ENCODE results near the gene SCN1B.
"Not testable (repeated sequence)": the region's sequence is repeated elsewhere in the genome, so short reads cannot be mapped to it uniquely, and the experiment has no call there.

The SCN1B gene

DNA sequence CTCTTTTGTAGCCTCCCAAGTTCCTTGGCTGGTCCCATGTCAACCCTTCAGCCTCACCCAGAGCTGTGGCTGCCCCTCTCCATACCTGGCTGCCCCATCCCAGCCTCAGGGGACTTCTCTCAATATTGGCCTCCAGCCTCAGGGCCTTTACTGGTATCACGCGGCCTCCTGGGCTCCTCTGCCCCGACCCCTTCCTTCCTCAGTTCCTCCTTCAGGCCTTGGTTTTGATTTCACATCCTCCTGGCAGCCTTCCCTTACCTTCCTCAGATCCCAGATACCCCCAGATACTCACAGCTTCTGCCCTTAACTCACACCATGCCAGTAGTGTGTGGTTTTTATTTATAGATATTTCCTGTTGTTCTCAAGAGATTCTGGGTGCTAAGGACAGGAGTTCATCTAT, 12.8 kb upstream of the SCN1B start:
- DNase-seq (ENCODE audit: low spot score), result no peak

DNA sequence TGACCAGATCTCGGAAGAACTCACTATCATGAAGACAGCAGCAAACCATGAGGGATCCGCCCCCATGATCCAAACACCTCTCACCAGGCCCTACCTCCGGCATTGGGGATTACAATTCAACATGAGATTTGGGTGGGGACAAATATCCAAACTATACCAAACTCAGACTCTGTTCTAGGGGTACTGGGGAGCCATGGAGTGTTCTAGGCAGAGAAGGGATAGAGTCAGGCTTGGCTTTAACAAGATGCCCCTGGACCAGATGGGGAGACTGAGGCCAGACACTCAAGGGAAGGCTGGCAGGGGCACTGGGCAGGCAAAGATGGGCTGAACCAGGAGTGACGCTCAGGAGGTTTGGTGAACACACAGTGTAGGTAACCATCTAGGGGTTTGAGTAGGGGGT, 11.9 kb upstream of the SCN1B start:
- no peak for DNase-seq (ENCODE audit: low spot score)

DNA sequence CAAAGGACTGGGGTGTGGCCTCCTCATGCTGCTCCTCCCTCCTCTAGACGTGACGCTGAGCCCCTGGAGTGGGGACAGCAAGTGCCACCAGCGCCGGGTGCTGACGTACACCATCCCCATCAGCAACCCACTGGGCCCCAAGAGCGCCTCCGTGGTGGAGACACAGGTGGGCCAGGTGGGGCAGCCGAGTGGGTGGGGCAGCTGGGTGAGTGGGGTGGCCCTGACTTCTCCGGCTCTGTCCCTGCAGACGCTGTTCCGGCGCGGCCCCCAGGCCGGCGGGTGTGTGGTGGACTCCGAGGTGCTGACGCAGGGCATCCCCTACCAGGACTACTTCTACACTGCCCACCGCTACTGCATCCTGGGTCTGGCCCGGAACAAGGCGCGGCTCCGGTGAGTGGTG, 11.1 kb upstream of the SCN1B start:
- no peak for DNase-seq (ENCODE audit: low spot score)

DNA sequence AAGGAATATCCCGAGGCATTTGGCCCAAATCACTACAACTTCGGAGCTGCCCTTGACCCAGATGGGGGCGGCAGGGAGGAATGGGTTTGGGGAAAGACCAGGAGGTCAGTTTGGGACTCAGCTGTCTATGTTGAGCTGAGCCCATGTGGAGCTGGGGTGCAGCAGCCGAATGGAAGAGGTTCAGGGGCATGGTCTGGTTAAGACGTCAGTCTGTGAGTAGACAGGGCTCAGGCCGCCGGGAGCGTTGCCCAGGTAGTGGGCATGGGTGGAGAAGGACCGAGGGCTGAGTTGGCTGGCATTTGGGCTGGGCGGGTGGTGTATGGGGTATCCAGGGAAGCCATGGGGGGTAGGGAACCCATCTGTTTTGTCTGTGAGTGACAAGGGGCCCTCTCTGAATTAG, 9.3 kb upstream of the SCN1B start:
- DNase-seq (ENCODE audit: low spot score), result no peak

DNA sequence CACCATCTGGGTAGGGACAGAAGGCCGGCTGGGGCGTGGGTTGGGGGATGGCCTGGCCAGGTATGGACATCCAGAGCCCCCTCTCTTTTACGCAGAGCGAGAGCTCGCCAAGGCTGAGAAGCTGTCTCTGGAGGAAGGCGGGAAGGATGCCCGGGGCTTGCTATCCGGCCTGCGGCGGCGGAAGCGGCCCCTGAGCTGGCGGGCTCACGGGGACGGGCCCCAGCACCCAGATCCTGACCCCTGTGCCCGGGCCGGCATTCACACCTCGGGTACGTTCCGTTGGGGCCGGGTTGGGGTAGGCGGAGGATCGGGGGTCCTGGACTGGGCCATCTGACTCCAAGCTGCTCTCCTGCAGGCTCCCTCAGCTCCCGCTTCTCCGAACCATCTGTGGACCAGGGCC, 8.7 kb upstream of the SCN1B start:
- no peak for DNase-seq (ENCODE audit: low spot score)

DNA sequence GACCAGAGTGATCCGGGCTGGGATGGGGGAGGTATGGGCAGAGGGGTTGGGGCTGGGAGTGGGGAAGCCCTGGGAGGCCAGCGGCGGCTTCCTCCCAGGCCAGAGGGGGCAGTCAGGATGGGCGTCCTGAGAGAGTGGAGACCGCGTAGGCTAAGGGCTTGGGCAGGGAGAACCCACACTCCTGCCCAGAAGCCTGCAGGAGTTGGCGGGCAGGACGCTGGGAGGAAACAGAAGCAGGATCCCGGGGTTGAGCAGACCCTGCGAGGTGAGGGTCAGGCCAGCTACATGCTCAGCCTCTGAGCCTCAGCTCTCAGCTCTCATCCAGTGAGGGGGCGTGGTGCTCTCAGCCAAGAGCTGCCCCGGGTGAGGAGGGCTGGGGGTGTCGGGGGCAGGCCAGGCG, 7.8 kb upstream of the SCN1B start:
- DNase-seq (ENCODE audit: low spot score), result no peak

DNA sequence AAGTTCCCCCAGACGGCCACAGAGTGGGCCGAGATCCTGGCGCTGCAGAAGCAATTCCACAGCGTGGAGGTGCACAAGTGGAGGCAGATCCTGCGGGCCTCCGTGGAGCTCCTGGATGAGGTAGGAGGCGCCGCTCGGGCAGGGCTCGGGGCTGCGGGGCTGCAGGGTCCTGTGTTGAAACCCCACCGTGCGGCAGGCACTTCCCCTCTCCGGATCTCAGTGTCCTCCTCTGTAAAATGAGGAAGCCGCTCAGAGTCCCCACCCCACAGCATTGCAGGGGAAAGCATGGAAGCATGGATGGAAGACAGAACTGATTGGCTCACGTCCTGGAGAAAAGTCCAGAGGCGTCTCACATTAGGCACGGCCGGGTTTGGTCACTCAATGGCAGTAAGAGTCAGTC, 6.8 kb upstream of the SCN1B start:
- DNase-seq (ENCODE audit: low spot score), result no peak

DNA sequence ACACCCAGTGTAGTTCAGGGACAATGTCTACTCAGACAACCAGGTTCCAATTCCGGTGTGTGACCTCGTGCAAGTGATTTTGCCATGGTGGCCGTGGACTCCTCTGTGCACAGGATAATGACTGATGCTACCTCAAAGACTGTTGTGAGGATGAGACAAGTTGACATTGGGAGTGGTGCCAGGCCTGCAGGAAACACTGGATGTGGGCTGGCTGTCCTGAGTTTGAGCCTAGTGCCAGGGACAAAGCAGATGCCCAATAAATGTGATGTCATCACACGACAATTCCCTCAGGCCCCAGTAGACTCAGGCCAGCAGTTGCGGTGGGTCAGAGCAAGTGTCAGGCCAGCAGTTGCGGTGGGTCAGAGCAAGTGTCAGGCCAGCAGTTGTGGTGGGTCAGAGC, 6.2 kb upstream of the SCN1B start:
- DNase-seq (ENCODE audit: low spot score), result no peak

DNA sequence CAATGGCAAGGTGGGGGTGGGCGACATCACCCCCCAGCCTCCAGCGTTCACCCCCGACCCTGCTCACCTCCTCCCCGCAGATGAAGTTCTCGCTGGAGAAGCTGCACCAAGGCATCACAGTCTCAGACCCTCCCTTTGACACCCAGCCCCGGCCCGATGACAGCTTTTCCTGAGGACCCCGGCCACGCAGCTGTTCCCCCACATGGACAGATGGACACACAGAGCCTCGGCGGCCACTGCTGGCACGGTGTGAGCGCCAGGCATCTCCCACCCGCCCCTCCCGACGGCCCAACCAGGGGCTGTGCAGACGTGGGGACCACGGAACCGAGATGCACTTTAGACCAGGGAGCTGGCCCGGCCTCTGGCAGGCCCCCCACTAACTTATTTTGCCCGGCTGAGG, 4.3 kb upstream of the SCN1B start:
- no peak for DNase-seq (ENCODE audit: low spot score)

DNA sequence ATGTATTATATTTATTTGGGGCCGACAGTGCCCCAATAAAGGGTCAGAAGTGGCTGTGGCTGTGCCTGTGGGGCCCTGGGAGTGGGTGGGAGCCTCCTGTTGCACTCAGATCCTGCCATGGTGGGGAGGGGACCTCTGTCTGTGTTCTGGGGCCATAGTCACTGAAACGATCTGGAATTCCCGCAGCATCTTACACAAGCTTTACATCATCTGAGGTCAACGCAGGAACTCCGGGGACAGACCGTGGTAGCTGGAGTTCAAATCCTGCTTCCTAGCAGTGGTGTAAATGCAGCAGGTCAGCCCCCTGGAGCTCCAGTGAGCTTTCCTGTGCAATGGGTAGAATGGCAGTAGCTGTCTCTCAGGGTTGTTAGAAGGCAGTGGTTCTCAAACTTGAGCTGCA, 3.9 kb upstream of the SCN1B start:
- no peak for DNase-seq (ENCODE audit: low spot score)

DNA sequence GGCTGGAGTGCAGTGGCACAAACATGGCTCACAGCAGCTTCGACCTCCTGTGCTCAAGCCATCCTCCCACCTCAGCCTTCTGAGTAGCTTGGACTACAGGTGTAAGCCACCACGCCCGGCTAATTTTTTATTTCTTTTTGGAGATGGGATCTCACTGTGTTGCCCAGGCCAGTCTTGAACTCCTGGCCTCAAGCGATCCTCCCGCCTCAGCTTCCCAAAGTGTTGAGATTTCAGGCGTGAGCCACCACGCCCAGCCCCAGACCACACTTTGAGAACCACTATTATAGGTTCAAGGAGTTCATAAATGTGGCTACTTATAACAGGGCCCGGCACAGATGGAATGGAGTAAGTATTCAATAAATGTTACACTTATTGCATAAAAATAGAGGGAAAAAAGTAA, 3.3 kb upstream of the SCN1B start:
- DNase-seq (ENCODE audit: low spot score), result no peak

DNA sequence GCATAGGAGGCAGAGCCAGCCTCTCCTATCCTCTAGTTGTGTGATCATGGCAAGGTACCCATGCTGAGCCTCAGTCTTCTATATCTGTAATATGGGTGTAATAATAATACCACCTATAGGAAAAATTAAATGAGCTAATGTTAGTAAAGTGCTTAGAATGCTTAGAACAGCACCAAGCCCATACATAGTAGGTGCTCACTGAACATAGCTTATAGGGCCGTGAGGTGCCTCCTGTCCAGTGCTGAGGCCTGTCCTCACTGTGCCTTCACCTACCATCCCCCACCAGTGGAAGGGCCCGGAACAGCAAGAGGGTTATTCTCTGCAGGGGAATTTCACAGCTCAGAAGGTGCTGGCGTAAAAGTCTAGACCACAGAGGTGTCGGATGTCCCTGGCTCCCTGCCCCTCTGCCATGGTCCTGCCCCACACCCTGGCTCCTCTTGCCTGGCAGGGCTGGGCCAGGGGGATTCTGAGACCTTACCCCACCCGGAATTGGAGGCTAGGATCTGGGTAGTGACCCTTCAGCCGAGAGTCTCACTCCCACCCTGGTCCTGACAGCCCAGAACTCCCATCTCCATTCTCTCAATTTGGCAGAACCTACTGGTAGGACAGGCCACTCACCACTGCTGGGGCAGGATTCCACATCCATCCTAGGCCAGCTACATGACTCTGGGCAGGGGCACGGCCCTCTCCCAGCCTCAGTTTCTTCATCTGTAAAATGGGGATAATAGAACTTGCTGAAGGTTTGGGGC, 2.2 kb upstream of the SCN1B start:
- DNase-seq (ENCODE audit: low spot score), result no peak

DNA sequence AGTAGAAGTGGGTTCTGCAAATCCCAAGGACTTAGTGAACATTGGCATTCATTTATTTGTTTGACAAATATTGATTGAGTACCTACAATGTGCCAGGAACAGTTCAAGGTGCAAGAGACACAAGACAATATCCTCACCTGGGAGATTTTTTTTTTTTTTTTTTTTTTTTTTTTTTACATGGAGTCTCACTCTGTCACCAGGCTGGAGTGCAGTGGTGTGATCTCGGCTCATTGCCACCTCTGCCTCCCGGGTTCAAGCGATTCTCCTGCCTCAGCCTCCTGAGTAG, 1.7 kb upstream of the SCN1B start:
- DNase-seq (ENCODE audit: low spot score), result not testable (repeated sequence)

DNA sequence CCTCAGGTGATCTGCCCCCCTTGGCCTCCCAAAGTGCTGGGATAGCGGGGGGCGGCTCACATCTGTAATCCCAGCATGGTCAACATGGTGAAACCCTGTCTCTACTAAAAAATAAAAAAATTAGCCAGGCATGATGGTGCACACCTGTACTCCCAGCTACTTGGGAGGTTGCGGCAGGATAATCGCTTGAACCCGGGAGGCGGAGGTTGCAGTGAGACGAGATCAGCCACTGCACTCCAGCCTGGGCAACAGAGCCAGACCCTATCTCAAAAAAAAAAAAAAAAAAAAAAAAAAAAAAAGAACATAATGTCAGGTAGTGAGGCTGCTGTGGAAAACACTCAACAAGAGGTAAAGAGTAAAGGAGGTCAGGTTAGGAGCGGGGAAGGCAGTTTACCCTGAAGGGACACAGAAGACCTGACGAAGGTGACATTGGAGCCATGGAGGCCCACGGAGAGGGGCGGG, 964 bp upstream of the SCN1B start:
- DNase-seq (ENCODE audit: low spot score), result not testable (repeated sequence)

DNA sequence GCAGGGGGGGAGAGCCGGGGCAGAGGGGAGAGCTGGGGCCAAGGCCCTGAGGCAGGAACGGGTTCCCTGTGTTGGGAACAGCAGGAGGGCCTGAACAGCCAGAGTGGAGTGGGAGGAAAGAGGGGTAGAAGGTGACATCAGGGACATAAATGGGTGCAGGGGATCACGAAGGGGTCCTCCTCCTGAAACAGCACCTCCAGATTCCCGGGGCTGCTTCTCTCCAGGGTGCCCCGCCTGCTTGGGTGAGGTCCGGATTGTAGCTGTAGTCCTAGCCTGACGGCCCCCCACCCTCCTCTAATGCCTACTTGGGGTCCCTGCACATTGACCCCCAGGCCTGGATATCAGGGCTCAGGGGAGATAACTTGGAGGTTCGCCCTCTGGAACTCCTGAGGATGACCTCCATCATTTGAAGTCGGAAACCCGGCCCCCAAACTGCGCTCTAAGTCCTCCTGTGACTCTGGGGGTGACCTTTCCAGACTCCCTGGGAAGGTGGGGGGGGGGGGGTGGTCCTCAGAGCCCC, 473 bp upstream of the SCN1B start:
- no peak for DNase-seq (ENCODE audit: low spot score)

DNA sequence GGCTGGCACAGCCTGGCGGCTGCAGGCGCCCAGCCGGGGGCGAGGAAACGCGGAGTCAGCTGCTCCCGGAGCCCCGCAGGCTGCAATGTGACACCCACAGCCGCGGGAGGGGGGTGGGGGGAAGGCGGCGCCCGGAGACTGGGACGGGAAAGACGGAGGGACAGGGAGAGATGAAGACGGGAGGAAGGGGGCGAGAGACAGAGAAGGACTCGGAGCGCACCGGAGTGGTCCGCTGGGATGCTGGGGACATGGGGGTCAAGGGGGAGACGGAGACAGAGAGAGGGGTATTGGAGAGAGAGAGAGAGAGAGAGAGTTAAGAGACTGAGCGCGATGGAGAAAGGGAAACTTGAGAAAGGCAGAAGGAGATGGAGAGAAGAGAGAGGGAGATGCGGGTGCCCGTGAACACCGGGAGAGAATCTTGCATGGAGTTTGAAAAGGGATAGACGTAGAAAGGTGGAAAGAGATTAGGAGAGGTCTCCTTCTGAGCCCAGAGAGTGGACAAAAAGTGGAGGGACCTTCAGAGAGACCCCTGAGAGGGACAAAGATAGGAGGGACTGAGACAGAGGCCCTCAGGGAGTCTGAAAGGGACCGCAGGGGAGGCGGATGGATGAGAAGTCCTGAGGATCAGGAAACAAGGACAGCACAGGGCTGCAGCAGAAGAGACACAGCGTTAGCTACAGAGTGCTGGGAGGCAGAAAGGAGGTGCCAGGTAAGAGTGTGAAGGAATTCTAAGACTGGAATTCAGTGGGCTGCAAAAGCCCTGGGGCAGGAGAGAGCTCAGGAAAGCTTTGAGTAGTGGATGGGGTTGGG, 1.0 kb downstream of the SCN1B start:
- DNase-seq (ENCODE audit: low spot score), result no peak

DNA sequence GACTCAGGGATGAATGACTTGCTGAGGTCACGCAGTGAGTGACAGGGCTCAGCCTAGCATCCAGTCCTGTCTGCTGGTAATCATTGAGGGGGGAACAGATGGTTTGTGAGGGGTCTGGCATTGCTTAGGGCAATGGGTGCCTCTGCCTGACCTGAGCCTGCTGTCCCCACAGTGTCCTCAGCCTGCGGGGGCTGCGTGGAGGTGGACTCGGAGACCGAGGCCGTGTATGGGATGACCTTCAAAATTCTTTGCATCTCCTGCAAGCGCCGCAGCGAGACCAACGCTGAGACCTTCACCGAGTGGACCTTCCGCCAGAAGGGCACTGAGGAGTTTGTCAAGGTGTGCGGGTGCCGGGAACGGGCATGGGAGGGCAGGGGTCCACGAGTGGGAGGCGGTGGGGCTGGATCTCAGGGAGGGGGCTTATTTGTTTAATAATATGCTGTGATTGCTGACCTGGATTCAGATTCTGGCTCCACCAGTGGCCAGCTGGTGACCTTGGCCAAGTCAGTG, 2.1 kb downstream of the SCN1B start:
- no peak for DNase-seq (ENCODE audit: low spot score)

DNA sequence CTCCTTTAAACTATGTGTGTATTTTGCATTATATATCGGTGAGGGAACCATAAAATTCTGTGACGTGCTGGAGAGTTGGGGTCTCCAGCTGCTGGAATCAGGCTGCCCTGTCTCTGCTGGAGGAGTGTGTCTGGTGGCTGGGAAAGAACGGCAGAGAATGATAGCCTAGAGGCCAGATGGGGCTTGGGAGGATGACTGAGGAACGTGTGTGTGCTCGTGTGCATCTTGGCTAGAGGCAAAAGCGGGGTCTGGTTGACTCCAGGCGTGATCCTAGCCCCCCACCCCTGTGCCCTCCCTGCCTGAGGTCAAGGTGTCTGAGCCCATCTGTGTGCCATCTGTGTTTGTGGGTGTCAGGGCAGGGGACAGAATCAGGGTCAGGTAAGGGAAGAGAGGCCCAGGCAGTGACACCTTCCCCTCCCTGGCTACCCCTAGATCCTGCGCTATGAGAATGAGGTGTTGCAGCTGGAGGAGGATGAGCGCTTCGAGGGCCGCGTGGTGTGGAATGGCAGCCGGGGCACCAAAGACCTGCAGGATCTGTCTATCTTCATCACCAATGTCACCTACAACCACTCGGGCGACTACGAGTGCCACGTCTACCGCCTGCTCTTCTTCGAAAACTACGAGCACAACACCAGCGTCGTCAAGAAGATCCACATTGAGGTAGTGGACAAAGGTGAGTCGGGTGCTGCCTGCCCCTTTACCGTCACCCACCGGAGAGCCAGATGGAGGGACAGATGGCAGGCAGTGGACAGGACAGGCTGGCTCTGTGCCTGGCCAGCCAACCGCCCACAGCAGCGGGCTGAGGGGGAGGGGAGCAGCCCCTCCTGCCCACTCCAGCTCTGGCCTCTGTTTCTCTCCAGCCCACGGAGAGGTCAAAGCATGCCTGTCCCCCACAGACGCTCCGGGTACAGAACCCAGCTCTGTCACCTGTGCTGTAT, 3.1 kb downstream of the SCN1B start:
- DNase-seq (ENCODE audit: low spot score), result no peak

DNA sequence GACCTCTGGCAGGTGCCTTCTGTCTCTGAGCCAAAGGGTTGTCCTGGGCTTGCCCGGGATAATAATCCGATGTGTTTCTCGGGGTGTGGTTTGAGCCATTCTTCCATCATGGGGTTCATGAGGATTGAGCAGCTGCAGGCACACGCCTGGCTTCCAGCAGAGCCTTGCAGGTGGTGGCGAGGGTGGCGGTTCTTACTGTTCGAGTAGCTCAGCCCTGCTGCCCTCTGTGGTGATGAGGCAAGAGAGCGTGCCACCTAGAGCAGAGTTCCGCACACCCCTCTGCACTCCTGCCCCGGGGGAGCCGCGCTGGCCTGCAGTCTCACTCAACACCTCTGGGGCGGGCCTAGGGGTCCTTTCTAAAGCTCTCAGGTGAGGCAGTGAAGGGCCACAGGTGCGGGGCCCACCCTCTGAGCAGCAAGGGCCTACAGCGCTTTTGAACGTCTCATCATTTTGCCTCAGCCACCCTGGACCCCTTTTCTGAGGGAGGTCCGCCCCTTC, 3.8 kb downstream of the SCN1B start:
- DNase-seq (ENCODE audit: low spot score), result no peak

DNA sequence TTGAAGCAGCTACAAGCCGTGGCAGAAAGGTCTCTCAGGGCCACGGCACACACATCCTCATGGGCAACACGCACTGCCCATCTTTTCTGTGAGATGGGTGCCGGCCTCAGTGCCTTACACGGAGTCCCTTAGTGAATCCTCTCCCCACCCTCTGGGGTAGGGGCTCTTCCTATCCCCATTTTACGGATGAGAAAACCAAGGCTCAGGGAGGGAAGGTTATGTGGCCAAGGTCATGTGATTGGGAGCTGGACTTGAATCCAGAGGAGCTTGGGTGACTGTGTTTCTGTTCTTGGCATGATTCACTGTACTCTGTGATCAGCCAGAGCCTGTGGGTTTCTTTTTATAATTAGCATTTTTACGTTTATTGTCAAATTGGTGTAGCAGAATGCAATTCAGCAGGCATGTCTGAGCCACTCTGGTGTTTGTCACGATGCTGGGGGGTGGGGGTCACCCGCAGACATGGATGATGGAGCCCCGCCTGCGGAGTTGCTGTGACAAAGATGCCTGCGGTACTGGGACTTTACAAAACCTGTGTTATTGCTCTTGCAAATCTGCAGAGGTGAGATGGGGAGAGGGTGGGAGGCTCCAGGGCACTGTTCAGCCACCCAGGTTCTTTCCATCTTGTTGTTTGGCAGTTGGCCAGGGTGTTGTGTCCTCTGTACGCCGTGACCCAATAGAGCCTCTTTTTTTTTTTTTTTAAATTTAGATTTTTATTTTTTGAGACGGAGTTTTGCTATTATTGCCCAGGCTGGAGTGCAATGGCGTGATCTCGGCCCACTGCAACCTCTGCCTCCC, 4.5 kb downstream of the SCN1B start:
- no peak for DNase-seq (ENCODE audit: low spot score)
